GM21619 (cell line): ENCODE data around the gene TMEM81.

Experiments
- ATAC-seq: cut with Tn5 transposase; IDR thresholded peaks from one replicate; pipeline ENCODE4 v1.9.1; 2021; ENCODE audit not compliant: unreplicated experiment

The TMEM81 gene, protein sequence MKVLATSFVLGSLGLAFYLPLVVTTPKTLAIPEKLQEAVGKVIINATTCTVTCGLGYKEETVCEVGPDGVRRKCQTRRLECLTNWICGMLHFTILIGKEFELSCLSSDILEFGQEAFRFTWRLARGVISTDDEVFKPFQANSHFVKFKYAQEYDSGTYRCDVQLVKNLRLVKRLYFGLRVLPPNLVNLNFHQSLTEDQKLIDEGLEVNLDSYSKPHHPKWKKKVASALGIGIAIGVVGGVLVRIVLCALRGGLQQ

DNA sequence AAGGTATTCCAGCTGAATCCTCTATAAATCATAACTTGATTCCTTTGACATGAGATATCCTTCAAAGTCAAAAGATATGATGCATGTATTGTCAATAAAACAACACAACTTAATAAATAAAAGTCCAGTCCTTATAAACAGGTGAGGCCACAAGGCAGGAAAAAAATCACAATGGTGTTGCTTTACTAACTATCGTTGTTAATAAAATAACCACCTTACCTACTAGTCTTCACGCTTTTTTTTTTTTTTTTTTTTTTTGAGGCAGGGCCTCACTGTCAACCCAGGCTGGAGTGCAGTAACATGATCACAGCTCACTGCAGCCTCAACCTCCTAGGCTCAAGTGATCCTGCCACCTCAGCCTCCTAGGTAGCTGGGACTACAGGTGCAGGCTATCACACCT is at the start of gene TMEM81:
Gene TMEM81, minus strand, starts transcription at position 101 of the 400 bp plus-strand sequence. CDS start 140 bp downstream, outside the sequence.
- no peak for ATAC-seq

DNA sequence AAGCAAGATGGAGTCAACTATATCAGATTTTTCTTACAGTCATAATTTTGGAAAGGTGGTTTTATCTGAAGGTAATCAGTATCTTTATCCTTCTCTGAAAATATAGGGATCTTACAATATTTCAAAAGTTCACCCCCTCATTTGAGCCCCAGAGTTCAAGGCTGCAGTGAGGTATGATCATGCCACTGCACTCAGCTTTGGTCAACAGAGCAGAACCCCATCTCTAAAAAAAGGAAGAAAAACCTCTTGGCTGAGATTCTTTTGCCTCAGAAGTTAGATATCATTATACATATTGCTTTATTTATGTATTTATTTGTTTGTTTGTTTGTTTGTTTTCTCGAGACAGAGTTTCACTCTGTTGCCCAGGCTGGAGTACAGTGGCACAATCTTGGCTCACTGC is 49.0 kb upstream of the TMEM81 start:
- no peak for ATAC-seq

DNA sequence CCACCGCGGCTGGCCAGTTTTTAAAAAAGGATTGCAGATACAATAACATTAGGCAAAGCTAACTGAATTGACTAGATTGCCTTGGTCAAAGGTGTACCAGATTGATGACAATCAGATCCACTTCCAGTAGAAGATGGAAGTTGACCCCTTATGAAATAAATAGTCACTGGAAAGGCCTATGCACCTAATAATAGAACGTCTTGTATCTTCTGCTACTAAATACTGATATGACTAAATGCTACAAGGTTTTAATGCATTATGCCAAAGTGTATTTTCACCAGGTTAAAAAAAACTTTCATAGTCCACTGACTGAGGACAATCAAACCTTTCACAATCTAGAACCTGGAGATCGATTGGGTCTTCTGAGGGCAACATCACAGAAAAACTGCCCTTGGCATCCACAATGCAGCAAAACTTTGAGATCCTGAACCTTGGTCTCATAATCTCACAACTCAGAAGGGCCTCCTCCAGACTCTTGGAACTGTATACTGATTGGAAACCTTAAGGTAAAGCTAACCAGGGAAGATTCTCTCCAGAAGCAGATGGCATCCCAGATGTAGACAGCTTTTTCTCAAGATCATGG is 45.3 kb upstream of the TMEM81 start:
- ATAC-seq, result no peak

DNA sequence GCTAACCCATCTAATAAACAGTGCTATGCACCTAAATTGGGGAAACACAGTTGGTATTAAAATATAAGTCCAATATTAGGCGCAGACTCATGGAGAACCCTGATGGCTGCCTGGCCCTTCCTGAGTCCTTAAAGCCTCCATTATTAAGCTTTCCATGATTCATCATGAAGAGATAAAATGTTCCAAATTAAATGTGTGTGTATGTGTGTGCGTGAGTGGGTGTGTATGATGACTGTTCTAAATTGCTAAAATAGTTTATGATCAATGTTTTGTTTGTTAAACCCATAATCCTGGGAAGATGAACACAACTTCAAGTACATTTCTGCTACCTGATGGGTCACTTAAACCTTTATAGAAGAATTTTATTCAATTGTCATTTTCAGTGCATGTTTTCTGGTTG is 43.8 kb upstream of the TMEM81 start:
- no peak for ATAC-seq

DNA sequence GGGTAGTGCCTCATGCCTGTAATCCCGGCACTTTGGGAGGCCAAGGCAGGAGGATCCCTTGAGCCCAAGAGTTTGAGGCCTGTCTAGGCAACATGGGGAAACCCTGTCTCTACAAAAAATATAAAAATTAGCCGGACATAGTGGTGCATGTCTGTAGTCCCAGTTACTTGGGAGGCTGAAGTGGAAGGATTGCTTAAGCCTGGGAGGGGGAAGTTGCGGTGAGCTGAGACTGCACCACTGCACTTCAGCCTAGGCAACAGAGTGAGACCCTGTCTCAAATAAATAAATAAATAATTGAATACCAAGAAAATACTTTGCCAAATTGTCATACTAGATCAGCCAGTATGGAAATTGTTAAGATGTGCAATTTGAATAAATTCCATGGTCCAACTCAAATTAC is 43.4 kb upstream of the TMEM81 start:
- ATAC-seq, result no peak

DNA sequence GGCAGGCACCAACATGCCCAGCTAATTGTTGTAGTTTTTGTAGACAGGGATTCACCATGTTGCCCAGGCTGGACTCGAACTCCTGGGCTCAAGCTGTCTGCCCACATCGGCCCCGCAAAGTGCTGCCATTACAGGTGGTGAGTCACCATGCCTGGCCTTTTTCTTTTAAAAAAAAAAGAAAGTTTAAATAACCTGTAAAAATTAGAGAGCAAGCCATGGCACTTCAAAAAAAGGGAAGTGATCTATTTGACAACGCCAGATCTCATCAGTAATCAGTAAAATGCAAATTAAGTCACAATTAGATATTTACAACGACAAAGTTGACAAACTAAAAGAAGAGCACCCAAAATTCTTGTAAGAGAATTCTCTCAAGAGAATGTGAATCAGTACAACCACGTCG is 40.5 kb upstream of the TMEM81 start:
- no peak for ATAC-seq

DNA sequence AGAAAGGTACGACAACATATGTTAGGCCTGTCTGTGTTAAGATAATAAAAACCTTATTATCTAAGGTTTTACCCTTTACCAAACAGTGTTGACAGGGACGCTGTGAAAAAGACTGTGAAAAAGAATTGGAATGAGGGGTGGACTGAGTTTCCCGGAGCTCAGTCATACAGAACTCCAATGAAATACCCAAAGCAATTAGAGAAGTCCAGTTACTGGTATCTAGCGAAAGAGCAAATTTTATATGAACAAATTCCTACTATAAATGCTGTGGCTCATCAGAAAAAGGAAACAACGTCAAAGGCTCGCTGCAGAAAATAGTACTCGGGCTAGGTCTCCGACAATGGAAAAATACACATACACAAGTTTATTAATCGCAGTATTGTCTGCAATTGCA is 38.2 kb upstream of the TMEM81 start:
- no peak for ATAC-seq

DNA sequence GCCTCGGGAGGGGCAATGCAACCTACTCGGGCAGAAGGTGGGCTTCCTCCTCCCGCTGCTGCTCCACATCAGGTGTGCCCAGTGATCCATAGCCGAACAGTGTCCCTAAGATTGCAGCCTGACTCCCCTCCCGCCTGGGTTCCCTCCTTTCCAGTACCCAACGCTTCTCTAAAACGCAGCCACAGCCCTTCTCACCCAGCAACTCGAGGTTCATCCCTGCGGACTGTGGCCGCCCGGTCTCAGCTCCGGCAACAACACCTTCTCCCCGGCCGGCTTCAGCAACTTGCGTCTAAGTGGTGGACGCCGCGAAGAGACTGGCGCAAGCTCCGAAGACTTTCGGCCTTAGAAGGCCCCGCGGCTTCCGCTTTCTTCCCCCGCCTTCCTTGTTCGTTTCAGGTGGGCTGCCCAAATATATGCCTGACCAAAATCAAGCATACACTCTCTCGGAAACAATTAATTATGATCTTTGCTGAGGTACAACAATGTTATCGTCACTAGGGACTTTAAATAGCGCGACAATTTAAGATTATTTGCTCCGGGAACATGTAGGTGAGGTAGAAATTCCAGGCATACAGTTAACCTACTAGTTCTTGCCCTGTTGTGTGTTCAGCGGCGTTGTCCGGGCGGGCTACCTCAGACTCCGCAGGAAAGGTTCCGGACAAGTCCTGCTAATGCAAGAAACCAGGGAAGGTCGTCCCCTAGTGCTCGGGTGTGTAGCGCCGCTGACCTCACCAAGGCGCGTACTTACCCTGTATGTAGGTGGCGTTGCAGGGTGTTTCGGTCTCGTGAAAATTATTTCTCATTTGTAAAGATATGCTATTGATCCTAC is 37.6 kb upstream of the TMEM81 start, which contains the start of gene RBBP5:
Gene RBBP5, minus strand, starts transcription at position 319 of the 829 bp plus-strand sequence. Its CDS starts 105 bp downstream, at position 214.
- peak; percentile 94 for ATAC-seq

DNA sequence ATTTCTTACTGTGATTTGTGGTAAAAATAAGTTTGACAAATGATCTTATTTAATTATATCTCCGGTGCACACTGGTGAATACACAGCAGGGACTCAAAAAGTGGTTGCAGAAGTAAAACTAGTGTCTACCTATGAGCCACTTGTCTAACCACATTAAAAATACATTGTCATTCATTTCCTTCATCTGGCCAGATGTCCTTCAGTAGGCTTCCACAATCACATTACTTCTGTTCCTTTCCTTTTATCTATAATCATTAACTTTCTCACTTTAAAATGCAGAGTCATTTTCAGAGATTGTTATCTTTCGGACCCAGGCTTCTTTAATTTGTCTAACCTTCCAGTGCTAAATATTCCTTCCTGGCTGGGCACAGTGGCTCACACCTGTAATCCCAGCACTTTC is 34.5 kb upstream of the TMEM81 start:
- no peak for ATAC-seq

DNA sequence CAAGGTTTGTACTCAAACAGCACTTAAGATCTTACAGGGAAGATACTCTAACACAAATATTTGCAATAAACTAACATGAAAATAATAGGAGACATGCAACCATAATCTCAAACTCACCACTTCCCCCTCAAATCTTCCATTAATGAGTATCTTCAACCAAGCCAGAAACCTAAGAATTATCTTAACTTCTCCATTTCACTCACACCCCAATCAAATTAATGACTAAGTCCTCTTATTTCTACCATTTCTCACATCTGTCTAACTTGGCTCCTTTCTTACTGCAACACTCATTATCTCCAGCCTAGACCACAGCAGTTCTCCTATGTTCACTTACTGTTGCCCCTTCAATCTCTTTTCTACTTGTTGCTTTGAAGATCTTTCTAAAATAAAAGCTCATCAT is 27.1 kb upstream of the TMEM81 start:
- ATAC-seq, result no peak

DNA sequence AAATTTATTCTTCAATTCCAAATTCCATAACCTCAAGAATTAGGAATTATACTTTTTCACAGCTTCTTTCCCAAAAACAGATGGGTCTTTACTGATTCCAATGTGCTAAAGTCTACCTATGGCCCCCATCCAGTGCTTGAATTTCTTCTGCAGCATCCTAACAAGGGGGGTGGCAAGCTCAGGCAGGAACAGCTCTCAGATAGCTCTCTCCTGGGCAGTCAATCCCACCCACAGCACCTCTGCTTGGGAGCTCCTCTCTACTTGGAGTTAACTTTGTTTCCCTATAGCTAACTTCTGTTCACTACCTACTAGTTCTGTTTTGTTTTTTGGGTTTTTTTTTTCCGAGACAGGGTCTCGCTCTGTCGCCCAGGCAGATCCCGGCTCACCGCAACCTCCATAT is 25.5 kb upstream of the TMEM81 start:
- ATAC-seq, result no peak

DNA sequence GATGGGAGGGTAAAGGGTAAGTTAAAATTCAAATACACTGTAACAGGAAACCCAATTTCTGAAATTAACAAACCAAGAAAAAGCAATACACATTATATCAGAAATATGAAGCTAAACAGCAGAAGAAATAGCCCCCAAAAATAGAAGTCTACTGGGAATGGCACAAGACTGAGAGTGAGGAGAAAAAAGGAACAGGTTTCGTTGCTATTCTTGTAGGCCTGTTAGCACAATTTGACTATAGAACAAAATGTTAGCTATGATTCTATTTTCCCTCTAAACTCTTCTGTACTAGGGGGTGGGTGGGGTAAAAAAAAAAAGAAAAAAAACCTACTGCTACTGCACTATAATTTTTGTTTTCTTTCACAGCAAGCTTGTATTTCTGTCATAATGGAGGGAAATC is 25.0 kb upstream of the TMEM81 start:
- no peak for ATAC-seq

DNA sequence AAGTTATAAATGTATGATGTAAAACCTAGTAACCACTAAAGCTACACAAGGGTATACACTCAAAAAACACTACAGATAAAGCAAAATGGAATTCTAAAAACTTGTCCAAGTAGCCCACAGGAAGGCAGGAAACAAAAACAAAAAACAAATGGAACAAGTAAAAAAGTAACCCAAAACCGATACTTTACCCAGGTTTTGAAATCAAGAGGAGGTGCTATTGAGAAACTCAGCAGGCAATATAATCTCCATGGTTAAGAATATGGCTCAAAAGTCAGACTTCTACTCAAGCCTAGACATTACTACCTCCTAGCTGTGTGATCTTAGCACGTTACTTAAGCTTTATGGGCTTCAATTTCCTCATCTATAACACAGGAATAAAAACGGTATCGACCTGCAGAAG is 24.2 kb upstream of the TMEM81 start:
- ATAC-seq, result no peak

DNA sequence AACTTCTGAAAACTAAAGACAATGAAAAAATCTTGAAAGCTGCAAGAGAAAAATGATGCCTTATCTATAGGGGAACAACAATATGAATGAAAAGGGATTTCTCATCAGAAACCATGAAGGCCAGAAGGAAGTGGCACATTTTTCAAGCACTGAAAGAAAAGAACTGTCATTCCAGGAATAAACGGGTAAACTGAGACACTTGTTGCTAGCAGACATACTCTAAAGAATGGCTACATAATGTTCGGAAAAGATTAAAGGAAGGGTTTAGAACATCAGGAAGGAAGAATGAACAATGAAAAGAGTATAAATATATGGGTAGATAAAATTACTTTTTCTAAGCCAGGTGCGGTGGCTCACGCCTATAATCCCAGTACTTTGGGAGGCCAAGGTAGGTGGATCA is 23.1 kb upstream of the TMEM81 start:
- ATAC-seq, result no peak

DNA sequence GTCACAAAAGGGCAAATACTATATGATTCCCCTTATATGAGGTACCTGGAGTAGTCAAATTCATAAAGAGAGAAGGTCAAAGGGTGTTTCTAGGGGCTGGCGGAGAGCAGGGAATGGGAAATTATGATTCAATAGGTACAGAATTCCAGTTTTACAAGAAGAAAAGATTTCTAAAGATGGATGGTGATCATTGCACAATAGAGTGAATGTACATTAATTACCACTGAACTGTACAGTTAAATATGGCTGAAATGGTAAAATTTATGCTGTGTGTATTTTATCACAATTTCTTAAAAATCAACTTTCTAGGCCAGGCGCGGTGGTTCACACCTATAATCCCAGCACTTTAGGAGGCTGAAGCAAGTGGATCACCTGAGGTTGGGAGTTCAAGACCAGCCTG is 18.1 kb upstream of the TMEM81 start:
- no peak for ATAC-seq

DNA sequence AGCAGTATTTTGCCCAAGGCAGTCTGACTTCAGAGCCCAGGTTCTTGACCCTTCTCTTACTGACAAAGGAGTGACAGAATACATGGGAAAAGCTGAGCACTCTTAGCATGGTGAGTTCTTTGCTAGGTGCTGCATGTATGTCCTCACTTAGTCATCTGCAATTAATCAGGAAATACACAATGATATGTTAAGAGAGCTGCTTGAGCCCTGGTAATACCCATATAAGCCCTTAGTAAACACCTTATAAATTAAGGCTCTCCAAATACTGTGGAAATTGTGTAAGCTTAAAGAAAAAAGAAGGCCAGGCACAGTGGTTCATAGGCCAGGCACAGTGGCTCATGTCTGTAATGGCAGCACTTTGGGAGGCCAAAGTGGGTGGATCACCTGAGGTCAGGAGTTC is 14.0 kb upstream of the TMEM81 start:
- ATAC-seq, result no peak

DNA sequence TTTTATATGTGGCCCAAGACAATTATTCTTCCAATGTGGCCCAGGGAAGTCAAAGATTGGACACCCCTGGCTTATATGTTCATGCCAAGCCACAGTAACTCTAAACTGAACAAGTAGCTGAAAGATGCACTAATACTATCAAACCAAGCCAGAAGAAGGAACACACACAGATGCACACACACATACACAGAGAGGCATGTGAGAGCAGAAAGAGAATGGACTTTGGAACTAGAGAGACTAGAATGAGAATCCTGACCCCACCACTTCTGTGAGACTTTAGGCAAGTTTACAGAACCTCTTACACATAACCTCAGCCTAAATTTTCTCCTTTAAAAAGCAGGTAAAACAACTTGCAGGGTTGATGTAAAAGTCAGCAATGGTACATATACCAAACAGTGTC is 11.2 kb upstream of the TMEM81 start:
- no peak for ATAC-seq

DNA sequence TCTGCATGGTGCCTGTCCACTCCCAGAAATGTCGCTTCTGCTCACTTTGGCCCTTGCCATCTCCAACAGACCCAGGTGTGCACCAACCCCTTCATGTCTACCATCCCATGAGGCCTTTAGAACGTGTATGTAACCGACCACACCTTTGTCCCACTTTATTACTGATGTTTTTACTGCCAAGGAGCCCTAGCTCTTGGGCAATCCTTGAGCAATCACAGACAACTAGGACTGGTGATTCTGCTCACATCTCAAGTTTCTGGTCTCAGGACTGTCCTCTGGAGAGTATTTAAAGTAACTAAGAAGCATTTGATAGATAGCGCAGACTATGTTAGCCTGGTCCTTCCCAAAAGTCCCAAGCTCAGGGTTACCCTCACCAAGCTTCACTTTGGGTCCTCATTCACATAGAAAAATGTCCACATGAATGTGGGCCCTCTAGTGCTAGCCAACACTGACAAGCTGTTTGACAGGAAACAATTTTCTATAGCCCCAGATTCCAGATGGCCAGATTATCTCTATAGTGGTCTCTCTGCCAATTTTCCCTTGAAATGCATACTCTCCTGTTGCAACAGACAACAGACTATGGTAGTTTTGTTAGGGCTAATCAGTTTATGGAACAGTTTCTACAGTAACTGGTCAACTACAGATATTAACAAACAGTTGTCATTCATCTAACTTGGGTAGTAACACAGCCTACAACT is 6.9 kb upstream of the TMEM81 start:
- no peak for ATAC-seq

DNA sequence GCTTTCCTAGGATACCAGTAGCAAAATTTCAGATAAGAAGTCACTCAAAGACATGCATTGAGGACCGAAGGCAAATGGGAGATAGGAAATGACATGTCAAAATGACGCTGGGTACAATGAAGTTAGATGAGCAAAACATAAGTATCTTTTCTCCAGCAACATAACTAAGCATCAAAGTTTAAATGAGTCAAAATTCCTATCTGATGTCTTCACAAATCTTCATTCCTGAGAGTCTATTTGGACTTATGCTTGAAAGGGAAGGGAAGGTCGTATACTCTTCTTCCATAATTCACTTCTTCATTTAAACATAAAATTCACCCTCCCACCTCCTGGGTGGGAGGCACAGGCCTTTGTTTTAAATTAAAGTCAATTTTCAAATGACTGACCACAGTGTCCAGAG is 4.1 kb upstream of the TMEM81 start:
- no peak for ATAC-seq

DNA sequence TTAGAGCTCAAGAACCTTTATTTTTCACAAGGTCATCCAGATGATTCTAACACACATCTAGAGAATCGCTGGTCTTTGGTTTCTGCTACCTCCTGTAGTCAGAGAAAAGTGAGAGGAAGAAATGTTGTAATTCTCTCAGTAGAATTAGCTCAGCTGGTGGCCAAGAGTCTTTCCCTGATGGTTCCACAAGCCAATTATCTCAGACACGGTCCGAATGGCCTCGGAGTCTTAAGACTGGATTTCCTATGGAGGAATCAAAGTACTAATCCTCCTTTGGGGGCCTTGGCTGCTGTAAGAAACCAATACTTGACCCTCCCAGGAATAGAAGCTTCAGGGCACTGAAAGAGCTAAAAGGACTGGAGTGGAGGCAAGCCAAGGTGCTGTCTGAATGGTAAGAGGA is 1.8 kb downstream of the TMEM81 start:
- ATAC-seq, result no peak

DNA sequence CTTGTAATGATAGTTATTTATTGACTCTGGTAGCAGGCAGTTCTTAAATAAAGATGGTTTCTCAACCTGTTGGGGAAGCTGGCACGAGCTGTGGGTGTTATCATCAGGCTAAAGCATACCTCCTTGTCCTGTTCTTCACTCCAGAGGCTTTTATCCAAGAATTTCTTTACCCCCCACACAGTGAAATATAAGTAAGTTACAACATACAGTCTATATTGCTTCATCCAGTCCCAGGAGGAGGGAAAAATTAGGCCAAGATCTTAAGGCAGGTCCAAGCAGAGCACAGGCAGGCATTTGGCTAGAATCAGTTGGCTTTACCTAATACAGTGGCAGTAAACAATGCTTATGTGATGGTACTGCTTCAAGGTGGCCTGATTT is 6.3 kb downstream of the TMEM81 start:
- ATAC-seq, result no peak
